IPS-NIHi11 (cell line): ENCODE results near the gene BRD9.
"Not testable (repeated sequence)": the region's sequence is repeated elsewhere in the genome, so short reads cannot be mapped to it uniquely, and the experiment has no call there.

Source experiments
- DNase-seq: peaks from one replicate; pipeline ENCODE4 v3.0.0; 2012; ENCODE audit warnings: mixed read lengths, low spot score

BRD9 gene

DNA sequence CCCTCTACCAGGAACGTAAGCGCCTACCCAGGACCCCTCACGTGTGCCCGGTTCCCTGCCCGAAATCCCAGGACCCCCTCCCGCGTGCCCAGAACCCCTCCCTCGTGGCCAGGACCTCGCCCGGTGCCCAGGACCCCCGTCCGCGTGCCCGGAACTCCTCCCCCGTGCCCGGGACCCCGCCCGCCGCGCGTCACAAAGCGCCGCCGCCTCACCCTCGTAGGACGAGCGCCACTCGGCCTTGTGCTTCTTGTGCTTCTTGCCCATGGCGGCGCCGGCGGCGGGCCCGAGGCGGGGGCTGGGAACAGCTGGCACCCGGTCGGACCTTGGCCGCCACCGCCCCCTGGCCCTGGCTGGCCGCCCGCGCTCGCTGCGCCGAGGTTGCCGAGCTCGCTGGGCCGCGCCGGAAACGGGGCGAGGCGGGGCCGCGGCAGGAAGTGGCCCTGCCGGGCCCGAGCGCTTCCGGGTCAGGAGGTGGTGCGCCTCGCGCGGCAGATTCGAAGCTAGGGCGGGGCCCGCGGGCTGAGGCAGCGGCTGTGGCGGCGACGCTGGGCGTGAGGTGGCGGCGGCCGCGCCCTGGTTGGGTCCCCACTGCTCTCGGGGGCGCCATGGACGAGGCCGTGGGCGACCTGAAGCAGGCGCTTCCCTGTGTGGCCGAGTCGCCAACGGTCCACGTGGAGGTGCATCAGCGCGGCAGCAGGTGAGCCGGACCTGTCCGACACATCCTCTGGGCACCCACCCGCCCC lies at the start of gene BRD9, which contains the start of gene TRIP13:
BRD9 (minus strand) TSS at position 408 of the 743 bp plus-strand sequence; CDS start at position 264, 144 bp downstream.
TRIP13 (plus strand) TSS at position 491 of the 743 bp plus-strand sequence; CDS start at position 606, 115 bp downstream.
- peak; percentile 100 for DNase-seq

DNA sequence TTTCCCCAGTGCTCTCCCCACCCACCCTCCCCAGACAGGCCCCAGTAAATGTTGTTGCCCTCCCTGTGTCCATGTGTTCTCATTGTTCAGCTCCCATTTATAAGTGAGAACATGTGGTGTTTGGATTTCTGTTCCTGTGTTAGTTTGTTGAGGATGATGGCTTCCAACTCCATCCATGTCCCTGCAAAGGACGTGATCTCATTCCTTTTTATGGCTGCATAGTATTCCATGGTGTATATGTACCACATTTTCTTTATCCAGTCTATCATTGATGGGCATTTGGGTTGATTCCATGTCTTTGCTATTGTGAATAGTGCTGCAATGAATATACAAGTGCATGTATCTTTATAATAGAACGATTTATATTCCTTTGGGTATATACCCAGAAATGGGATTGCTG lies 48.1 kb upstream of the BRD9 start:
- DNase-seq: not testable (repeated sequence)

DNA sequence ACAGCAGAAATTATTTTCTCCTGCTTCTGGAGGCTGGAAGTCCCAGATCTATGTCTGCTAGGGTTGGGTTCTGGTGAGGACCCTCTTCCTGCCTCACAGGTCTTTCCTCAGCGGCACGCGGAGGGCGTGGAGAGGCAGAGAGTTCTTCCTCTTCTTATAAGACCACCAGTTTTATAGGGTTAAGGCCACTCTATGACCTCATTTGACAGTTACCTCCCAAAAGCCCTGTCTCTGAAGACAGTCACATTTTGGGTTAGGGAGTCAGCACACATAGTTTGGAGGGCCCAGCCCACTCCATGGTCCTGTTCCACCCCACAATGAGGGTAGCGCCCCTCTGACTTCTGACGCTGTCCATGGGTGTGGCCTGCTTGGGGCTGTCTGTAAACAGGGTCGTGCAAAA lies 46.8 kb upstream of the BRD9 start:
- no peak for DNase-seq

DNA sequence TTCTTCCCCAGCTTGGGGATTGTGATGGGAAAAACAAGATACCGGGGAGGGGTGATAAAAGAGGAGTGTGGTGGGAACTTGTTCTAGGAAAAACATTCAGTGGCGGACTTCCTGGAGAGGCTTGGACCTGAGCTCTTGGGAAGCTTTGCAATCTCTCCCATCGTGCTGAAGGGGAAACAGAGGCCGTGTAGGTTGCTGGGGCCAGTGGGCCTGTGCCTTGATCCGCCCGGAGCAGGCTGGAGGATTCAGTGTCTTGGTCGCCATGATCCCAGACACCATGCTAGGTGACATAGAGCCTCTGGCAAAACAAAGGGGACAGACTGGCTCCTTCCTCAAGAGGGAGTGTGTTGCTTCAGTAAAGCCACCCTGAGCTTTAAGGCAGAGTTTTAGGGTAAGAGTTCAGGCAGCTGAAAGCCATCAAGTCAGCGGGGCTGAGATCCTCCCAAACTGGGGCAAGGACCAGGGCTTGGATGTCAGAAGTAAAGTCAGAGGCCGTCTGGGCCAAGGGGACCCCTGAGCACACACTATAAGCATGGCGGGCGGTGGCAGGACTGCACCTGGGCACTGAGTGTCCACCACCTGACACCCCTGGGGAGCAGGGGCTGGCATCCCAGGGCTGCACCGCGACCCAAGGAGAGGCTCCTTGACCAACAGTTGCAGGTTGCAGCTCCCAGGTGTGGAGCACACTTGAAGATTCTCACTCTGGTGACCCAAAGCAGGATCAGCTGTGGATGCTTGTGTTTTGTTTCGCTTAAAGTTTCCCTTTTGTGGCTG lies 44.7 kb upstream of the BRD9 start:
- DNase-seq: no peak

DNA sequence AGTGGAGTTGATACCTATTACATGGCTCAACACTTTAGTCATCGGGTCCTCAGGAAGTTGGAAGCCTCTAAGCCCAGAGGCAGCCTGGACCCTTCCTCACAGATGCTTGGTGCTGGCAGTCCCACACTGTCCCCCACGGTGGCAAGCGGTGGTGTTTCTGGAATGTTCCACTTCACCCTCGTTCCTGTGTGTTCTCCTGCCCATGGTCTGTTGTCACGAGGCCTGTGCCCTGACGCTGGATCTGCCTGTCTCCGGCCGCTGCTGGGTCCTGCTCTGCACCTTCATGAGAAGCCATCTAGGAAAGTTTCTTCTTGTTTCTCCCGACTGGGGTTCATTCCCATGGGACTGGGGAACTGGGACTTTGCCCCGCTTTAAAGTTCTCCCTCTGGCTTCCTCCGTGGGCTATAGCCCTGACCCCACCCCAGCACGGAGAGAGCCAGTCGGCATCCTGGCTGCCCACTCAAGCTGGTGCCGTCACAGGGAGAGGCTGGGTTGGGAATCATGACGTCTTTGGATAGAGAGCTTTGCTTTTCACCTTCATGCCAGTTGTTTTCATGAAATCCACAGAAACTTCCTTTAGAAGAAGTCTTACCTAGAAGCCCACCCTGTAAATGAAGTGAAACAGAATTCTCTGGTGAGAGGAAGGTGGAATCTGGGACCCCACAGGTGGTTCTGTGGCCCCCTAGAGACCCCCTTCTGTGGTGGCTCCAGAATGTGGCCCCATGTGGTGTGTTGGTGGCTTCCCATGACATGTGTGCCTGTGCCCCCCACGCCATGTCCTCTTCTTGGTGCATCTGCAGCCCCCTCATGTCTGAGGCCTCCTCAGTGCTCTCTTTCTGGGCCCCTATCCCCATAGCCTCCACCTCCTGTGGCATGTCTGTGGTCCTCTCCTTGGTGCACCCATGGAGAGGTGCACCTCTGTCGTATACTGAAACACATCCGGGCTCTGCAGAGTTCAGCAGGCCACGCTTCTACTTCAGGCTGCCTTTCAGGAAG lies 43.8 kb upstream of the BRD9 start:
- DNase-seq: no peak

DNA sequence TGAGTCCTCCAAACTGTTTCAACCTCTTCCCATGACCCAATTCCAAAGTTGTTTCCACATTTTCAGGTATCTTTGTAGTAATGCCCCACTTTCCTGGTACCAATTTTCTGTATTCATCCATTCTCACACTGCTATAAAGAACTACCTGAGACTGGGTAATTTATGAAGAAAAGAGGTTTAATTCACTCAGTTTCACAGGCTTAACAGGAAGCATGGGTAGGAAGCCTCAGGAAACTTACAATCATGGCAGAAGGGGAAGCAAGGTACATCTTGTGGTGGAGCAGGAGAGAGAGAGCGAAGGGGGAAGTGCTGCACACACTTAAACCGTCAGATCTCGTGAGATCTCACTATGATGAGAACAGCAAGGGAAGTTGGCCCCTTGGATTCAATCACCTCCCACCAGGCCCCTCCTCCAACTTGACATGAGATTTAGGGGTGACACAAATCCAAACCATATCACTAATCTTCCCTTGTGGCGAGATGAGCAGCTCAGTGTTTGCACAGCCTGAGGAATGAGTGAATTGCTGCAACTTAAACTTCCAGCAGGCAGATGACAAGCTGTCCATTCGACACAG lies 43.0 kb upstream of the BRD9 start:
- DNase-seq: no peak

DNA sequence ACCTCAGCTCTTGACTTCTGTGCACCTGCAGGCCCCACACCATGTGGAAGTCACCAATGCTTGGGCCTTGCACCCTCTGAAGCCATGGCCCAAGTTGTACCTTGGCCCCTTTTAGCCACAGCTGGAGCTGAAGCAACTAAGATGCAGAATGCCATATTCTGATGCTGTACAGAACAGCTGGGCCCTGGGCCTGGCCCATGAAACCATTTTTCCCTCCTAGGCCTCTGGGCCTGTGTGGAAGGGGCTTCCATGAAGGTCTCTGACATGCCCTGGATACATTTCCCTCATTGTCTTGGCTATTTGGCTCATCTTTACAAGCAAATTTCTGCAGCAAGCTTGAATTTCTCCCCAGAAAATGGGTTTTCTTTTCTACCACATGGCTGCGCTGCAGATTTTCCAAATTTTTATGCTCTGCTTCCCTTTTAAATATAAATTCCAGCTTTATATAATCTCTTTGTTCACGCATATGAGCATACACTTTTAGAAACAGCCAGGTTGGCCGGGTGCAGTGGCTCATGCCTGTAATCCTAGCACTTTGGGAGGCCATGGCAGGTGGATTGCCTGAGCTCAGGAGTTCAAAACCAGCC lies 41.9 kb upstream of the BRD9 start:
- DNase-seq: not testable (repeated sequence)

DNA sequence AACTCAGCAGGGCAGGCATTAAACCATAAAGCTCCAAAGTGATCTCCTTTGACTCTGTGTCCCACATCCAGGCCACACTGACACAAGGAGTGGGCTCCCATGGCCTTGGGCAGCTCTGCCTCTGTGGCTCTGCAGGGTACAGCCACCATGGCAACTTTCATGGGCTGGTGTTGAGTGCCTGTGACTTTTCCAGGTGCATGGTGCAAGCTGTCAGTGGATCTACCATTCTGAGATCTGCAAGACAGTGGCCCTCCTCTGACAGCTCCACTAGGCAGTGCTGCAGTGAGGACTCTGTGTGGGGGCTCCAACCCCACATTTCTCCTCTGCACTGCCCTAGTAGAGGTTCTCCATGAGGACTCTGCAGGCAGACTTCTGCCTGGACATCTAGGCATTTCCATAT lies 41.4 kb upstream of the BRD9 start:
- not testable (repeated sequence) for DNase-seq

DNA sequence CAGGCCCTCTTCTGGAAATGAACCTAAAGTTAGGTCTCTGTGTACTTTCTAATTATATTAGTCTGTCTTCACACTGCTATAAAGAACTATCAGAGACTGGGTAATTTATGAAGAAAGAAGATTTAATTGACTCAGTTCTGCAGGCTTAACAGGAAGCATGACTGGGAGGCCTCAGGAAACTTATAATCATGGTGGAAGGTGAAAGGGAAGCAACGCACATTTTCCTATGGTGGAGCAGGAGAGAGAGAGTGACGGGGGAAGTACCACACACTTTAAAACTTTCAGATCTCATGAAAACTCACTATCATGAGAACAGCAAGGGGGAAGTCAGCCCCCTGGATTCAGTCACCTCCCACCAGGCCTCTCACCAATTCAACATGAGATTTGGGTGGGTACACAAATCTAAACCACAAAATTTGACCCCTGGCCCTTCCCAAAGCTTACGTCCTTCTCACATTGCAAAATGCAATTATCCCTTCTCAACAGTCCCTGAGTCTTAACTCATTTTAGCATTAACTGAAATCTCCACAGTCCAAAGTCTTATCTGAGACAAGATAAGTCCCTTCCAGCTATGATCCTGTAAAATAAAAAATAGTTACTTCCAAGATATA lies 40.8 kb upstream of the BRD9 start:
- DNase-seq: no peak

DNA sequence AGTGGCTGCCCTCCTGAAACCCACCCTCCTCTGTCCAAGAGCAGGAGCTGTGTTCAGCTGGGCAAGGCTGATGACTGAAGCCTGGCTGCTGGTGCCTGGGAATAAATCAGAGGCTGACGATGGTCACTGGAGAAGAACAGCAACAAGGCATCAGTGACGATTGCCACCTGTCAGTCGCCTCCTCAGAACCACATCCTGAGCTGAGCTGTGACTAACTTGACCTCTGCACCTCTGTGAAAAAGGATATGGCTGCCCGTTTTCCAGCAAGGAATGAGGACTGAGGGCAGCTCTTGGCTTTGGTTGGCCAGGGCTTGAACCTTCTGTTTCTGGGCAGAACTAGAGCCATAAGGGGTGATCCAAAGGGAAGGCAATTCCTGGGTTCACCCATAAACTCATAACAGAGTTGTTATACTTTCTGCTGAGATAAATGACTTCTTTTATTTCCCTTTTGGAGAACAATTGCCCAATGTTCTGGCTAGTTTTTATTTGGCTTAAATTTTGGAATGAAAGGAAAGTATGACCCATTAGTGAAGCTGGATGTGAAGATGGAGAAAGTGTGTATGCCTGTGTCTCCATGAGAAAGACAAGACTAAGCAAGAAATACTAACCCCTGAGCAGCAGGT lies 40.1 kb upstream of the BRD9 start:
- no peak for DNase-seq

DNA sequence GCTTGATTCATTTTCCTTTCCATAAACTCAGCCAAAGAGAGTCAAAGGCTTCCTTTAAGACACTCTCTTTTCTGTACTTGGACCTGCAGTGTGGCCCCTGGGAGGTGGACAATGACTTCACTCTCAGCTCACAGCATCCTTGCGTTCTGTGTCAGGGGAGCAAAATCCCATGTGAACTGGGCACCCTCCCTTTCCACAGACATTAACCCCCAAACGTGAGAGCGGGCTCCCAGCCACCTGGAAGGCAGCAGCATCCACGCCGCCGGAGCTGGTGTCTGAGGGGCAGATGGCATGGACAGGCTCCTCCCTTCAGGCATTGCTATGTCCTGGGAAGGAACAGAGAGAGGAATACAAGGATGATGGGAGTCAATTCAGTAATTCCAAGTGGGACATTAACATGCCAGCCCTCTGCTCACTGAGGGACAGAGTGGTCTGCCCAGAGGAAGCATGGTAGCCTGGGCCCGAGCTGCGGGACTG lies 39.6 kb upstream of the BRD9 start:
- DNase-seq: no peak

DNA sequence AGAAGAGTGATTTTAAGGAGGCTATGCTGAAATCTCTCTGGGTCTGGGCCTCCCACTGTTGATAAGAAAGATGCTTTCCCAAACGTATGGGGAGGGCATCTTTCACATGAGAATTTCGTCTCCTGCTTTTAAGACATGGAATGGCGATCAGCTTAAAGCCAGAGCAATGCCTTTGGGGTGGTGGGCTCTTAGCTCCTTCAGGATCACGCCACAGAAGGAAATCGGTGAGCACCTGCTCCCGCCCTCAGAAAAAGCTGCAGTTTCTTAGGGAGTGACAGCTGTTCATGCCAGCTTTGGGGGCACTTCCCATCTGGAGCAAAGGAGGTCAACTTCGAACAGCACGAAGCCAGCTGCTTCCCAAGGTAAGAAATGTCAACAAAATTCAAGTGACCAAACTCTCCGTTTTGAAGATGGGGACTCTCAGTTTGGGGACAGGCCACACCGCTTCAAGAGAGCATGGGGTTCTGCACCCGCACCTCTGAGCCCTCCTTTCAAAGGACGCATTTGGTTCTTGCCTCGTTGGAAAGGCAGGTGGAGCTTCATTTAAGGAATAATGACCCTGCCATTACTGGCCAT lies 39.1 kb upstream of the BRD9 start:
- no peak for DNase-seq

DNA sequence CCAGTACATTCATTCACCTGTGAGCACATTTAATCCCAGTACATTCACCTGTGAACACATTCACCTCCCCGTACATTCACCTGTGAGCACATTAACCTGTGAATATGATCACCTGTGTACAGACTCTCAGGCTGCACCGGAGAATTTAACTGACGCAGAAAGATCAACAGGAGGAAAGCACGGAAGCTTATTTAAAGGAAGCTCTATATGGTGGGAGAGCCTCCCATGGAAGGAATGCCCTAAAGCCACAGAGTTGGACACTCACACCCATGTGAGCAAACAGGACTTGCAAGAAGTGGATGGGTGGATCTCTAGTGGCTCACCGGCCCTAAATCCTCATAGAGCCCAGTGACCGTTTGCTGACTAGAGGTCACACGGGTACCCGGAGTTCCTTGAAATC lies 38.3 kb upstream of the BRD9 start:
- DNase-seq: no peak

DNA sequence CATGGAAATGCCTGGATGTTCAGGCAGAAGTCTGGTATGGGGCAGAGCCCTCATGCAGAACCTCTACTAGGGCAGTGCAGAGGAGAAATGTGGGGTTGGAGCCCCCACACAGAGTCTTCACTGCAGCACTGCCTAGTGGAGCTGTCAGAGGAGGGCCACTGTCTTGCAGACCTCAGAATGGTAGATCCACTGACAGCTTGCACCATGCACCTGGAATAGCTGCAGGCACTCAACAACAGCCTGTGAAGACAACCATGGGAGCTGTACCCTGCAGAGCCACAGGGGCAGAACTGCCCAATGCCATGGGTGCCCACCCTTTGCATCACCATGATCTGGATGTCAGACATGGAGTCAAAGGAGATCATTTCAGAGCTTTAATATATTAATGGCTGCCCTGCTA lies 37.0 kb upstream of the BRD9 start:
- DNase-seq: no peak

DNA sequence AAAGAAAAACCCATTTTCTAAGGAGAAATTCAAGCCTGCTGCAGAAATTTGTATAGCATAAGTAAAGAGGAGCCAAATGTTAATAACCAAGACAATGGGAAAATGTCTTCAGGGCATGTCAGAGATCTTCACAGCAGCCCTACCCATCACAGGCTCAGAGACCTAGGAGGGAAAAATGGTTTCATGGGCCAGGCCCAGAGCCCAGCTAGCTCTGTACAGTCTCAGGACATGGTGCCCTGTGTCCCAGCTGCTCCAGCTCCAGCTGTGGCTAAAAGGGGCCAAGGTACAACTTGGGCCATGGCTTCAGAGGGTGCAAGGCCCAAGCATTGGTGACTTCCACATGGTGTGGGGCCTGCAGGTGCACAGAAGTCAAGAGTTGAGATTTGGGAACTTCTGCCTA lies 36.6 kb upstream of the BRD9 start:
- not testable (repeated sequence) for DNase-seq

DNA sequence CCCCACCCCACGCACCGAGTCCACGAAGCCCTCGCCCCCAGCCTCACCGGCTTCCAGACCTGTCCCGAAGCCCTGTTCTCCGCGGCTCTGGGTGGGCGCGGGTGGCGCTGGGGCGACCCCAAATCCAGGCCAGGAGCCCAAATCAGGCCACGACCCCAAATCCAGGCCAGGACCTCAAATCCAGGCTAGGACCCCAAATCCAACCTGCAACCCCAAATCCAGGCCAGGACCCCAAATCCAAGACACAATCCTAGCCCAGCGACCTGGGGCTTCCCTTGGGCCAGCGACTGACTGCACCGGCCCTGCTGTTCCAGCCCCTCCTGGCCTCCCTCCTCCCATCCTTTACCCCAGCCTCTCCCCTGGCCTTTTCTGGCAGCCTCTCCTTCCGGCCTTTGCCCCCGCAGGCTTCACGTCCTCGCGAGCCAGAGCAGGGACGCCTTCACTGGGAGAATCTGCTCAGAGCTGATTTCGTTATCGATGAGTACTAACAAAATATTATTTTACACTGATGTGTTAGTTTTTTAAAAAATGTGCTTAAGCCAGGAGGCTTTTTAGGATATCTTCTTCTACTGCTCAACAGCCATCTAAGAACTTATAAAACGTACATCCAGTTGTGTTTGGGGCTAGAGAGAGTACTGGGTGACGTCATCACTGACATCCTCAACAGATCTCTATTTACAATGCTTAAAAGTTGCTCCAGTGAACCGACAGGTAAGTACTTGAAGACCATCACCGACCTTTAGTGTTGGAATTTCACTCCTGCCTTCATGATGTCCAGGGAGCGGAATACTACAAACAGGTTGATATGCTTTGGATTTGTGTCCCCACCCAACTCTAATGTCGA lies 34.8 kb upstream of the BRD9 start:
- DNase-seq: peak; percentile 46

DNA sequence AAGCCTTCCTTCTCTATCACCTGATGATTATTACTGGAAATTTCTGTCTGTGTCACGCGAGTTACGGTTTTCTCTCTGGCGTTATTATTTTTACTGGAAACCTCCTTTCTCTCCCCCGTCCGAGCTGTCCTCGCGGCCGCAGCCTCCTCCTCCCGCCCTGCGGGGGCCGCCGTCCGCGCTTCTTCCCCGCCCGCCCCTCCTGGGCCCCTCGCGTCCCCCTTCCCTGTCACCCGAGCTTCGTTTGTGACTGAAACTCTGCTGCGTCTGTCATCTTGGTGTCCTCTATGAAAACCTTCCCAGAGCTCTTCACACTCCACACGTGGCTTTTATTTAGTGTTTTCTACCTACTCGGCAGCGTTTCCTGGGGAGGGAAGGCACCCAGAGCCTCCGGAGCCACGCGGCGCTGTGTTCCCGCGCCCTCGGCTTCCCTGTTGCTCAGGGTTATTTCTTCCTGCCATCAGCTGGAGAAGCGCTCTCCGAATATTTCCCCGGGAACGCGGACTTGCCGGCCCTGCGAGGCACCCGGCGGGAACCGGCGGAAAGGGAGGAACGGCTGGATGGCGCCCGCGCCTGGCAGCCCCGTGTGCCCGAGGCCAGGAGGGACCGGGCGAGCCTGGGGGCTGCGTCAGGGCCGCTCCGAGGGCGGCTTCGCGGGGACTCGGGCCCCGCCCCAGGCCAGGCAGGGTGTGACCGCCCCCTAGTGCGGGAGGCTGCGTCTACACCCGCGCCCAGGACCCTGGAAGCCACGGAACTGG lies 34.0 kb upstream of the BRD9 start:
- DNase-seq: peak; percentile 92

DNA sequence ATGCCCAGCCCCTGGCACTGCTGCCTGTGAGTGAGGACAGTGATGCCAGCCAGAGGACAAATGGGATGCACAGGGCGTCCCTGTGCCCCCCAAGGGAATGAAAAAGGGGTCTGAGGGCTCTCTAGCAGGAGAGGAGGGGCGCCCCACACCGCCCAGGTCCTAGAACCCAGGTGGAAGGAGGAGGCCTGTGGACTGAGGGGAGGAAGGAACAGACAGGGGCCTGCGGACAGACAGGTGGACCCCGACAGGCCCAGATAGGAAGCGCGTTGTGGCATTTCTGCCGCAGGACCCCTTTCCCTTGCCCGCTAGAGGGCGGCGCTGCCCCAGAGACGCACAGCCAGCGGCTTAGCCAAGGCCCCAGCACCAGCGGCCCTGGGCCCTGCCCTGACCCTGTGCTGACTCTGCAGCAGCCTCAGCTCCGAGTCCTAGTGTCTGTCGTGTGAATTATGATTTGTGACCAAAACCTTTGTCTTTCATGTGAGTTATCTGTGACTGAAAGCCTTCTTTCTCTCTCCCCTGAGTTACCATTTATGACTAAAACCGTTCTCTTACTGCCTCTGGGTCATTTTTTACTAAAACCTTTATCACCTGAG lies 30.8 kb upstream of the BRD9 start:
- peak; percentile 93 for DNase-seq
